ENCODE measurements around the gene MAP4K4. TPM values are rescaled to one million over a fixed set of nuclear protein-coding genes. Genes with fewer than 3 reads are reported as not detected.
A peak's percentile ranks its signal among the peaks of the same experiment; 100 is the strongest.

Gene MAP4K4
- total and polyA plus RNA-seq, 2 of the 13 experiments (the other 11 are each of a cell fraction or from before 2014, with no cell fraction given), result 105 to 264 TPM

- TF ChIP-seq ZNF609 (CRISPR knock-in tag; IDR thresholded peaks at IDR 0.05; ENCODE audit: borderline replicate concordance) (peak; percentile 54; the same call in 1 of the 2 replicates), CHD2 (IDR thresholded peaks at IDR 0.05; ENCODE audit: low read depth, low read length) (no peak), THAP11 (CRISPR knock-in tag; IDR thresholded peaks at IDR 0.05) (peak; percentile 43; the same call in 1 of the 2 replicates), ONECUT2 (CRISPR knock-in tag; IDR thresholded peaks at IDR 0.05) (no peak), IRF9 (CRISPR knock-in tag; IDR thresholded peaks at IDR 0.05; ENCODE audit: borderline replicate concordance) (no peak), ZKSCAN8 (CRISPR knock-in tag; IDR thresholded peaks at IDR 0.05; ENCODE audit: borderline replicate concordance) (no peak), LRRFIP1 (CRISPR knock-in tag; conservative IDR thresholded peaks at IDR 0.05) (no peak), ZBTB21 (CRISPR knock-in tag; IDR thresholded peaks at IDR 0.05) (no peak), ZFP82 (CRISPR knock-in tag; IDR thresholded peaks at IDR 0.05; ENCODE audit: borderline replicate concordance) (no peak), RBFOX2 (IDR thresholded peaks at IDR 0.05; ENCODE audit: low read depth, low read length) (no peak), THRA (CRISPR knock-in tag; IDR thresholded peaks at IDR 0.05; ENCODE audit: borderline replicate concordance) (peak; percentile 35; the same call in 1 of the 2 replicates), NAIF1 (CRISPR knock-in tag; IDR thresholded peaks at IDR 0.05; ENCODE audit: borderline replicate concordance) (no peak), ZNF83 (CRISPR knock-in tag; IDR thresholded peaks at IDR 0.05; ENCODE audit: borderline replicate concordance) (no peak), RARA (CRISPR knock-in tag; IDR thresholded peaks at IDR 0.05) (peak; percentile 96), MED13 (CRISPR knock-in tag; IDR thresholded peaks at IDR 0.05) (no peak), REPIN1 (CRISPR knock-in tag; IDR thresholded peaks at IDR 0.05; ENCODE audit: borderline replicate concordance, low read depth) (peak; percentile 59; the same call in 1 of the 2 replicates), CBX2 (IDR thresholded peaks at IDR 0.05; ENCODE audit: low read depth, low read length) (no peak), CBX2 (CRISPR knock-in tag; IDR thresholded peaks at IDR 0.05; ENCODE audit: low read depth) (no peak), RBAK (CRISPR knock-in tag; IDR thresholded peaks at IDR 0.05) (no peak), ZNF205 (CRISPR knock-in tag; IDR thresholded peaks at IDR 0.05) (no peak)
These were observed 33.9 kb downstream of the MAP4K4 start (continued) for GRCh38 chr2:101731221-101732054.
